OCI-LY7 (cell line): Measurements from ENCODE around the gene ZNF436. TPM values are rescaled to one million over a fixed set of nuclear protein-coding genes. Genes with fewer than 3 reads are reported as not detected.

Experiments
- BruUV-seq: library from RNA; stranded (reverse); fragments of 400-500 nt; replicated peaks from 2 replicates; lab custom pipeline; 2021; lab: Mats Ljungman, UMichigan
- CTCF ChIA-PET: fragments of 300-600 bp; sonication (Branson Sonifier 250); formaldehyde crosslinking; loops from one replicate; lab custom pipeline; 2022; ENCODE audit warnings: antibody characterized with exemption; ENCODE audit not compliant: unreplicated experiment; lab: Charles Lee
- POLR2A ChIA-PET: fragments of 300-600 bp; sonication (Branson Sonifier 250); formaldehyde crosslinking; loops from one replicate; lab custom pipeline; 2022; ENCODE audit warnings: antibody characterized with exemption; lab: Charles Lee
- DNase-seq: peaks from one replicate; pipeline ENCODE4 v3.0.0-alpha.2; 2015; ENCODE audit warnings: low spot score
- H2AFZ ChIP-seq: fragments of 200-600 bp; sonication (generic), shearing (Covaris generic); 2 replicates; pipeline ENCODE4 v1.6.1; 2014; ENCODE audit warnings: mild to moderate bottlenecking, antibody characterized with exemption, low read length, moderate library complexity
- H3K27ac ChIP-seq: fragments of 200-600 bp; sonication (generic); 2 replicates; pipeline ENCODE4 v1.5.1; 2014; ENCODE audit warnings: mixed run types, low read depth, mild to moderate bottlenecking, moderate library complexity, low read length, inconsistent platforms; ENCODE audit not compliant: poor library complexity, severe bottlenecking
- H3K36me3 ChIP-seq: fragments of 200-600 bp; sonication (generic); 2 replicates; pipeline ENCODE4 v1.6.1; 2014; ENCODE audit warnings: mild to moderate bottlenecking, antibody characterized with exemption, low read length, moderate library complexity, mixed read lengths; ENCODE audit not compliant: insufficient read depth
- H3K4me1 ChIP-seq: fragments of 200-600 bp; sonication (generic); 2 replicates; pipeline ENCODE4 v1.5.1; 2014; ENCODE audit warnings: mild to moderate bottlenecking, low read length; ENCODE audit not compliant: insufficient read depth, poor library complexity, severe bottlenecking
- H3K4me2 ChIP-seq: fragments of 200-600 bp; sonication (generic); 2 replicates; pipeline ENCODE4 v1.6.1; 2014; ENCODE audit warnings: mild to moderate bottlenecking, low read length
- H3K4me3 ChIP-seq: fragments of 200-600 bp; sonication (generic); 2 replicates; pipeline ENCODE4 v1.5.1; 2014; ENCODE audit warnings: mild to moderate bottlenecking, low read depth, low read length; ENCODE audit not compliant: poor library complexity, severe bottlenecking
- H3K79me2 ChIP-seq: fragments of 200-600 bp; sonication (generic); 2 replicates; pipeline ENCODE4 v1.6.1; 2016; ENCODE audit warnings: low read depth, mild to moderate bottlenecking, low read length, moderate library complexity, mixed read lengths; ENCODE audit not compliant: insufficient read depth
- H3K9me2 ChIP-seq: fragments of 200-600 bp; sonication (generic); 2 replicates; pipeline ENCODE4 v1.6.1; 2016; ENCODE audit warnings: mild to moderate bottlenecking, low read length, mixed read lengths; ENCODE audit not compliant: insufficient read depth
- H3K9me3 ChIP-seq: fragments of 200-600 bp; sonication (generic); 2 replicates; pipeline ENCODE4 v1.6.1; 2014; ENCODE audit warnings: mild to moderate bottlenecking, mixed run types, low read length, mixed read lengths
- H4K20me1 ChIP-seq: fragments of 200-600 bp; sonication (generic); 2 replicates; pipeline ENCODE4 v1.6.1; 2014; ENCODE audit warnings: mild to moderate bottlenecking, antibody characterized with exemption, low read length, moderate library complexity, mixed read lengths; ENCODE audit not compliant: insufficient read depth
- EZH2phosphoT487 ChIP-seq: fragments of 200-600 bp; sonication (generic); IDR thresholded peaks from 2 replicates; pipeline ENCODE4 v1.6.1; 2018; ENCODE audit warnings: low read depth, borderline replicate concordance, mild to moderate bottlenecking, mixed run types, antibody characterized with exemption, low read length, moderate library complexity, mixed read lengths
- intact Hi-C: fragments of 100-400 bp; cut with micrococcal nuclease; formaldehyde crosslinking; loops from one replicate; pipeline ENCODE4 v1.10.0; 2022; ENCODE audit not compliant: unreplicated experiment
- total RNA-seq, 2 experiments: library from RNA; depleted of rRNA in 1 of 2; stranded (reverse); fragments of >200 nt in 1 of 2; shearing (Covaris generic) in 1 of 2; gene quantifications; 2 replicates each; pipeline ENCODE4 v1.2.3, GENCODE V29; 2014 to 2022
- TF ChIP-seq, protein P1 (sequence below): fragments of 200-600 bp; sonication (generic); conservative IDR thresholded peaks from 2 replicates; pipeline ENCODE4 v1.5.1; 2014; ENCODE audit warnings: mild to moderate bottlenecking, antibody characterized with exemption, low read length, moderate library complexity, mixed read lengths

Gene ZNF436
- total RNA-seq, 2 experiments from 2014 or later, result 5.0 to 7.6 TPM

DNA sequence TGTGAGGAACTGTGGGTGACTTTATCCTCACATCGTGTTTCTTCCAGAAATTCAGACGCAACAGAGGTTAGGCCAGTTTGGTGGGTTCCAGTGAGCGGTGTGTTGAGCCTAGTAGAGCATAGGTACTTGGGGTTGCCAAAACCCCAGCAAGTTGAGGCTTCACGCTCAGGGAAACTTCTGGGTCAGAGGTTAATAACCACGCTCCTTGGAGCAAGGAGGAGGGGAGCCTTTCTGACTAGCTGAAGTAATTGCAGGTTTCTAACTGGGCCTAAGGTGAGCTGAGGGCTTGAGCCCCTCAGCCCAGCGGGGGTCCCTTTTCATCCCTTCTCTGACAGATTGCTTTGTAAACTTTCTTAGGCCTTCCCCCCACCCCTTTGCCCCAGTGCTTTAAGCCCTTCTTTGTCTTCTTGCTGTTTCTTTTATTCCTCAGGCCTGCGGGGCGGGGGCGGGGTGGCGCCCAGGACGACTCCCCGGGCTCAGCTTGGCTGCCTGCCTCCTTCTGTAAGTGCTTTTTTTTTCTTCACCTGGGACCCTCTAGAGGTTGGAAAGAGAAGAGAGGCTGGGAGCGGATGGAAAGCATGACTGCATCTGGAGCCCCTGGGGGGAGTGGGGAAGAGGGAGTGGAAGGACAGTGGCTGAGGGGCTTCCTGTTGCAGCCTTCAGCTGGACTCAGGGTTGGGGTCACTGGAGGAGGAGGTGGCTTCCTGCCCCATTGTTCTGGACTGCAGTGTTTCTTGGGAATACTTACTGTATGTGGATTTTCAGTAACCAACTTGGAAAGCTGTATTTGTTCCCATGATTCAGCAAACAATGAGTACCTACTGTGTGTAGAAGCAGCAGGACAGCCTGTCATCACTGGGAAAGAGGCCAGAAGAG lies 1.3 kb upstream of the ZNF436 start:
- Histone ChIP-seq H3K9me3 (no peaks in the 10 kb centered on the region), H3K4me2 (peak overlapping the region; percentile 84; the same call in 1 of the 2 replicates), H3K4me1 (peaks cover 28% of the 10 kb centered on the region), H3K27ac (no peak overlapping the region), H4K20me1 (no peaks in the 10 kb centered on the region), H2AFZ (no peak overlapping the region), H3K4me3 (no peak overlapping the region), H3K36me3 (no peaks in the 10 kb centered on the region), H3K9me2 (no peaks in the 10 kb centered on the region), H3K79me2 (peaks cover 13% of the 10 kb centered on the region; the same call in 1 of the 2 replicates)
- ChIA-PET POLR2A (interaction anchor here (0.6 kb wide), 1 partner anchor 296 kb away, joined by 3 read pairs; no protein-coding TSS in a partner anchor), CTCF (no interaction called here)
- TF ChIP-seq, protein P1, sequence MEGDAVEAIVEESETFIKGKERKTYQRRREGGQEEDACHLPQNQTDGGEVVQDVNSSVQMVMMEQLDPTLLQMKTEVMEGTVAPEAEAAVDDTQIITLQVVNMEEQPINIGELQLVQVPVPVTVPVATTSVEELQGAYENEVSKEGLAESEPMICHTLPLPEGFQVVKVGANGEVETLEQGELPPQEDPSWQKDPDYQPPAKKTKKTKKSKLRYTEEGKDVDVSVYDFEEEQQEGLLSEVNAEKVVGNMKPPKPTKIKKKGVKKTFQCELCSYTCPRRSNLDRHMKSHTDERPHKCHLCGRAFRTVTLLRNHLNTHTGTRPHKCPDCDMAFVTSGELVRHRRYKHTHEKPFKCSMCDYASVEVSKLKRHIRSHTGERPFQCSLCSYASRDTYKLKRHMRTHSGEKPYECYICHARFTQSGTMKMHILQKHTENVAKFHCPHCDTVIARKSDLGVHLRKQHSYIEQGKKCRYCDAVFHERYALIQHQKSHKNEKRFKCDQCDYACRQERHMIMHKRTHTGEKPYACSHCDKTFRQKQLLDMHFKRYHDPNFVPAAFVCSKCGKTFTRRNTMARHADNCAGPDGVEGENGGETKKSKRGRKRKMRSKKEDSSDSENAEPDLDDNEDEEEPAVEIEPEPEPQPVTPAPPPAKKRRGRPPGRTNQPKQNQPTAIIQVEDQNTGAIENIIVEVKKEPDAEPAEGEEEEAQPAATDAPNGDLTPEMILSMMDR, result no peak
- no peak for TF ChIP-seq EZH2phosphoT487
- DNase-seq, result no peak
- intact Hi-C loops, result no loop called here
- no TSS peak for BruUV-seq

DNA sequence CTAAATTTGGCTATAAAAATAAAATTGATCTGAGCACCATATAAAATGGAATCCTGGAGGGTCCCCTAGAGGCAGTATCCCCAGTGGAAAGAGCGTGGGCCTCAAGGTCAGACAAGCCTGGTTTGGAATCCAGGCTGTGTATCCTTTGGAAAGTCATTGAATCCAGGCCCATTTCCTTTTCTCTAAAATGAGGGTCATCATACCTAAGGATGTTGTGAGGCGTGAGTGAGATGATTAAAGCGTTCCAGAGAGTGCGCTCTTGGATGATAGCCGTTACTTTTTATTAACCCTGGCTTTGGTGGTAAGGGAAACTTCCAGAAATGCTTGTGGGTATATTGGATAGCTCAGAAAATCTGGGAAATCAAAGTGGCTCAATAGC lies 683 bp upstream of the ZNF436 start:
- H3K4me1 ChIP-seq, result peaks cover 28% of the 10 kb centered on the region
- peak overlapping the region; percentile 84 for H3K4me2 ChIP-seq
- TF ChIP-seq, protein P1, result no peak
- no peak for TF ChIP-seq EZH2phosphoT487
- no TSS peak for BruUV-seq
- intact Hi-C loops, result no loop called here
- H3K36me3 ChIP-seq, result no peaks in the 10 kb centered on the region
- no peaks in the 10 kb centered on the region for H4K20me1 ChIP-seq
- no peaks in the 10 kb centered on the region for H3K9me3 ChIP-seq
- H3K9me2 ChIP-seq, result no peaks in the 10 kb centered on the region
- H3K79me2 ChIP-seq, result peaks cover 13% of the 10 kb centered on the region; the same call in 1 of the 2 replicates
- POLR2A ChIA-PET, result interaction anchor here (2.7 kb wide), 1 partner anchor 26 kb away, joined by 13 read pairs; the partner anchor contains the start of gene HNRNPR
- CTCF ChIA-PET, result no interaction called here
- DNase-seq, result no peak
- H2AFZ ChIP-seq, result no peak overlapping the region
- no peak overlapping the region for H3K27ac ChIP-seq
- H3K4me3 ChIP-seq, result peak overlapping the region; percentile 77
